Thoracic aorta (tissue), 2 donors: Measurements from ENCODE around the gene COL25A1. TPM values are rescaled to one million over a fixed set of nuclear protein-coding genes. Genes with fewer than 3 reads are reported as not detected.

Source experiments
- ATAC-seq: fragments of 150-250 bp; one replicate; pipeline ENCODE4 v1.8.0; 2017; ENCODE audit warnings: low read depth; ENCODE audit not compliant: insufficient number of reproducible peaks, low FRiP score
- DNase-seq: peaks from one replicate; pipeline ENCODE4 v3.0.0-alpha.2; 2020; ENCODE audit warnings: low spot score
- H3K27ac ChIP-seq, 2 donors: fragments of 200-600 bp; sonication (generic); 1 replicate in 1 of 2; 2 replicates in 1 of 2; pipeline ENCODE4 v1.5.1; 2016; ENCODE audit warnings: mild to moderate bottlenecking in 2 of 2, moderate library complexity in 2 of 2
- H3K27me3 ChIP-seq: fragments of 200-600 bp; sonication (generic); replicated peaks from 2 replicates; pipeline ENCODE4 v1.6.0; 2016; ENCODE audit warnings: mild to moderate bottlenecking; ENCODE audit not compliant: insufficient read depth
- H3K36me3 ChIP-seq: fragments of 200-600 bp; sonication (generic); one replicate; pipeline ENCODE4 v1.5.1; 2016
- H3K4me1 ChIP-seq, 2 donors: fragments of 200-600 bp; sonication (generic); 1 replicate in 1 of 2; 2 replicates in 1 of 2; pipeline versions ENCODE4 v1.5.1 to v1.6.0; 2016; ENCODE audit warnings: low read depth in 2 of 2, mild to moderate bottlenecking in 1 of 2; ENCODE audit not compliant: control insufficient read depth in 1 of 2
- H3K4me3 ChIP-seq: fragments of 200-600 bp; sonication (generic); 2 replicates; pipeline ENCODE4 v1.5.1; 2016; ENCODE audit warnings: mild to moderate bottlenecking
- H3K9me3 ChIP-seq: fragments of 200-600 bp; sonication (generic); 2 replicates; pipeline ENCODE4 v1.5.1; 2016
- CTCF ChIP-seq: fragments of 200-600 bp; sonication (generic); IDR thresholded peaks from one replicate; pipeline ENCODE4 v1.5.1; 2019; ENCODE audit warnings: antibody characterized with exemption
- total RNA-seq, 2 donors: library from RNA; depleted of rRNA; stranded (reverse); fragments of >200 nt; gene quantifications; one replicate each; pipeline versions ENCODE4 v1.1.0 to v1.2.3, GENCODE V29; 2016

Gene COL25A1
- total RNA-seq, 2 donors from 2014 or later: 0.42 to 0.81 TPM

GRCh38 chr4:108971473-108971872 is 331.0 kb downstream of the COL25A1 start:
- Histone ChIP-seq H3K4me1 (no peaks in the 10 kb centered on the region), H3K4me3 (no peak overlapping the region), H3K9me3 (no peaks in the 10 kb centered on the region), H3K36me3 (no peaks in the 10 kb centered on the region), H3K27ac (no peak overlapping the region), H3K27me3 (no peaks in the 10 kb centered on the region)
- TF ChIP-seq CTCF: no peak
- no peak for ATAC-seq
- no peak for DNase-seq

GRCh38 chr4:108965472-108966076 is 336.9 kb downstream of the COL25A1 start:
- Histone ChIP-seq H3K4me3 (no peak overlapping the region), H3K36me3 (no peaks in the 10 kb centered on the region), H3K9me3 (no peaks in the 10 kb centered on the region), H3K4me1 (no peaks in the 10 kb centered on the region), H3K27ac (no peak overlapping the region), H3K27me3 (no peaks in the 10 kb centered on the region)
- DNase-seq: no peak
- no peak for TF ChIP-seq CTCF
- no peak for ATAC-seq

GRCh38 chr4:108965016-108965415 is 337.4 kb downstream of the COL25A1 start:
- TF ChIP-seq CTCF: no peak
- Histone ChIP-seq H3K27me3 (no peaks in the 10 kb centered on the region), H3K9me3 (no peaks in the 10 kb centered on the region), H3K27ac (no peak overlapping the region), H3K4me1 (no peaks in the 10 kb centered on the region), H3K36me3 (no peaks in the 10 kb centered on the region), H3K4me3 (no peak overlapping the region)
- DNase-seq: no peak
- no peak for ATAC-seq

GRCh38 chr4:108963910-108964309 is 338.5 kb downstream of the COL25A1 start:
- ATAC-seq: no peak

GRCh38 chr4:108959491-108959890 is 343.0 kb downstream of the COL25A1 start:
- Histone ChIP-seq H3K27me3 (no peaks in the 10 kb centered on the region), H3K27ac (no peak overlapping the region), H3K4me1 (no peaks in the 10 kb centered on the region), H3K36me3 (no peaks in the 10 kb centered on the region), H3K9me3 (no peaks in the 10 kb centered on the region), H3K4me3 (no peak overlapping the region)
- DNase-seq (no peak), ATAC-seq (no peak)
- no peak for TF ChIP-seq CTCF

More at GRCh38 chr4:108963910-108964309, 338.5 kb downstream of the COL25A1 start:
- H3K36me3 ChIP-seq: no peaks in the 10 kb centered on the region
- no peak for TF ChIP-seq CTCF
- no peaks in the 10 kb centered on the region for H3K4me1 ChIP-seq
- H3K9me3 ChIP-seq: no peaks in the 10 kb centered on the region
- no peak overlapping the region for H3K27ac ChIP-seq
- DNase-seq: no peak
- H3K27me3 ChIP-seq: no peaks in the 10 kb centered on the region
- H3K4me3 ChIP-seq: no peak overlapping the region
